ENCODE measurements around the gene OTUB2. TPM values are rescaled to one million over a fixed set of nuclear protein-coding genes. Genes with fewer than 3 reads are reported as not detected.
"Not testable (repeated sequence)": the region's sequence is repeated elsewhere in the genome, so short reads cannot be mapped to it uniquely, and the experiment has no call there.

OTUB2 gene
- total RNA-seq, 1 donor = 2.8 TPM

- DNase-seq (ENCODE audit: low read depth) = no peak
- H3K4me3 ChIP-seq (ENCODE audit: low read depth, low read length) = no peak overlapping the region
Measured at GRCh38 chr14:94058674-94059138, 32.6 kb downstream of the OTUB2 start.

GRCh38 chr14:94059998-94060397, 33.9 kb downstream of the OTUB2 start:
- DNase-seq (ENCODE audit: low read depth) = no peak
- H3K4me3 ChIP-seq (ENCODE audit: low read depth, low read length) = no peak overlapping the region
- TF ChIP-seq, protein P1, sequence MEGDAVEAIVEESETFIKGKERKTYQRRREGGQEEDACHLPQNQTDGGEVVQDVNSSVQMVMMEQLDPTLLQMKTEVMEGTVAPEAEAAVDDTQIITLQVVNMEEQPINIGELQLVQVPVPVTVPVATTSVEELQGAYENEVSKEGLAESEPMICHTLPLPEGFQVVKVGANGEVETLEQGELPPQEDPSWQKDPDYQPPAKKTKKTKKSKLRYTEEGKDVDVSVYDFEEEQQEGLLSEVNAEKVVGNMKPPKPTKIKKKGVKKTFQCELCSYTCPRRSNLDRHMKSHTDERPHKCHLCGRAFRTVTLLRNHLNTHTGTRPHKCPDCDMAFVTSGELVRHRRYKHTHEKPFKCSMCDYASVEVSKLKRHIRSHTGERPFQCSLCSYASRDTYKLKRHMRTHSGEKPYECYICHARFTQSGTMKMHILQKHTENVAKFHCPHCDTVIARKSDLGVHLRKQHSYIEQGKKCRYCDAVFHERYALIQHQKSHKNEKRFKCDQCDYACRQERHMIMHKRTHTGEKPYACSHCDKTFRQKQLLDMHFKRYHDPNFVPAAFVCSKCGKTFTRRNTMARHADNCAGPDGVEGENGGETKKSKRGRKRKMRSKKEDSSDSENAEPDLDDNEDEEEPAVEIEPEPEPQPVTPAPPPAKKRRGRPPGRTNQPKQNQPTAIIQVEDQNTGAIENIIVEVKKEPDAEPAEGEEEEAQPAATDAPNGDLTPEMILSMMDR (IDR thresholded peaks at IDR 0.05; ENCODE audit: insufficient read depth, low read length) = no peak

More at GRCh38 chr14:94058674-94059138, 32.6 kb downstream of the OTUB2 start:
- TF ChIP-seq, protein P1 (IDR thresholded peaks at IDR 0.05; ENCODE audit: insufficient read depth, low read length) = no peak

- TF ChIP-seq, protein P1 (IDR thresholded peaks at IDR 0.05; ENCODE audit: insufficient read depth, low read length) = no peak
- H3K4me3 ChIP-seq (ENCODE audit: low read depth, low read length) = no peak overlapping the region
- peak; percentile 32 for DNase-seq (ENCODE audit: low read depth)
Measured at GRCh38 chr14:94062344-94062940, 36.3 kb downstream of the OTUB2 start.

- TF ChIP-seq, protein P1 (IDR thresholded peaks at IDR 0.05; ENCODE audit: insufficient read depth, low read length) = no peak
- H3K4me3 ChIP-seq (ENCODE audit: low read depth, low read length) = no peak overlapping the region
- no peak for DNase-seq (ENCODE audit: low read depth)
Measured at GRCh38 chr14:94066089-94066676, 40.0 kb downstream of the OTUB2 start.

- DNase-seq (ENCODE audit: low read depth) = not testable (repeated sequence)
Measured at GRCh38 chr14:94072076-94072475, 45.9 kb downstream of the OTUB2 start.

DNA sequence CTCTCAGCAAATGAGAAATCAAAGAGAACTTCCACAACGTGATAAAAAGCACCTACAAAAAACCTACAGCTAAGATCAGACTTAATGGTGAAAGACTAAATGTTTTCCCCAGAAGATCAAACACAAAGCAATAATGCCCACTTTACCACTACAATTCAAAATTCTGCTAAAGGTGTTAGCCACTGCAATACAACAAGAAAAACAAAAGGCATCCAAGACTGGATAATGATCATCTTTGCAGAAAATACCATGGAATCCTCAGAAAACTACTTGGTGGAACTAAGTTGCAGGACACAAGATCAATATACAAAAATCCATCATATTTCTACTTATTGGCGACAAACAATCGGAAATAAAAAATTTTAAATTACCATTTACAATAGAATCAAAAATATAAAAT, 48.4 kb downstream of the OTUB2 start:
- DNase-seq (ENCODE audit: low read depth) = no peak
- TF ChIP-seq, protein P1 (IDR thresholded peaks at IDR 0.05; ENCODE audit: insufficient read depth, low read length) = no peak
- H3K4me3 ChIP-seq (ENCODE audit: low read depth, low read length) = no peak overlapping the region

More at GRCh38 chr14:94072076-94072475, 45.9 kb downstream of the OTUB2 start:
- not testable (repeated sequence) for H3K4me3 ChIP-seq (ENCODE audit: low read depth, low read length)

GRCh38 chr14:94075008-94075407, 48.9 kb downstream of the OTUB2 start:
- no peak overlapping the region for H3K4me3 ChIP-seq (ENCODE audit: low read depth, low read length)
- TF ChIP-seq, protein P1 (IDR thresholded peaks at IDR 0.05; ENCODE audit: insufficient read depth, low read length) = no peak
- no peak for DNase-seq (ENCODE audit: low read depth)

Measured in fibroblast of the aortic adventitia (primary cell).